ENCODE measurements around the gene AGTRAP. TPM values are rescaled to one million over a fixed set of nuclear protein-coding genes. Genes with fewer than 3 reads are reported as not detected.

The AGTRAP gene
- total and polyA plus RNA-seq, 9 of the 15 experiments (the other 6 are each of a cell fraction or from before 2014, with no cell fraction given) = 26.8 to 105 (median 57.5) TPM

GRCh38 chr1:11797525-11798216, 61.7 kb downstream of the AGTRAP start (continued):
- TF ChIP-seq NR4A1 (CRISPR knock-in tag; IDR thresholded peaks at IDR 0.05) (0 out of 2 replicates have a peak, but pooled peaks have one; percentile 65), NR4A1 (tag; IDR thresholded peaks at IDR 0.05) (peak; percentile 94; the same call in 1 of the 2 replicates), HCFC1 (IDR thresholded peaks at IDR 0.05; ENCODE audit: low read depth, low read length) (peak; percentile 33; the same call in 1 of the 2 replicates), RHOXF2B (CRISPR knock-in tag; conservative IDR thresholded peaks at IDR 0.05) (no peak), ATF6 (CRISPR knock-in tag; IDR thresholded peaks at IDR 0.05) (no peak), ID3 (CRISPR knock-in tag; IDR thresholded peaks at IDR 0.05) (peak; percentile 9; the same call in 1 of the 2 replicates), ID3 (tag; IDR thresholded peaks at IDR 0.05) (peak; percentile 94), DIDO1 (tag; IDR thresholded peaks at IDR 0.05; ENCODE audit: low read depth) (0 out of 2 replicates have a peak, but pooled peaks have one; percentile 57), MEF2D (tag; conservative IDR thresholded peaks at IDR 0.05; ENCODE audit: low read depth) (peak; percentile 88), PHB (CRISPR knock-in tag; IDR thresholded peaks at IDR 0.05) (no peak), SP1 (CRISPR knock-in tag; IDR thresholded peaks at IDR 0.05) (no peak), FIP1L1 (IDR thresholded peaks at IDR 0.05; ENCODE audit: low read depth, low read length, poor library complexity, severe bottlenecking) (no peak), ZNF23 (CRISPR knock-in tag; IDR thresholded peaks at IDR 0.05) (no peak; the same call in 1 of the 2 replicates), PRMT5 (CRISPR knock-in tag; IDR thresholded peaks at IDR 0.05) (no peak), SP2 (IDR thresholded peaks at IDR 0.05; ENCODE audit: extremely low read depth, low read depth, low read length, poor library complexity, severe bottlenecking) (no peak), SMARCA4 (IDR thresholded peaks at IDR 0.05) (peak; percentile 97), LARP7 (IDR thresholded peaks at IDR 0.05) (no peak), PML (IDR thresholded peaks at IDR 0.05; ENCODE audit: low read length) (peak; percentile 76)
- TF ChIP-seq, protein P1, sequence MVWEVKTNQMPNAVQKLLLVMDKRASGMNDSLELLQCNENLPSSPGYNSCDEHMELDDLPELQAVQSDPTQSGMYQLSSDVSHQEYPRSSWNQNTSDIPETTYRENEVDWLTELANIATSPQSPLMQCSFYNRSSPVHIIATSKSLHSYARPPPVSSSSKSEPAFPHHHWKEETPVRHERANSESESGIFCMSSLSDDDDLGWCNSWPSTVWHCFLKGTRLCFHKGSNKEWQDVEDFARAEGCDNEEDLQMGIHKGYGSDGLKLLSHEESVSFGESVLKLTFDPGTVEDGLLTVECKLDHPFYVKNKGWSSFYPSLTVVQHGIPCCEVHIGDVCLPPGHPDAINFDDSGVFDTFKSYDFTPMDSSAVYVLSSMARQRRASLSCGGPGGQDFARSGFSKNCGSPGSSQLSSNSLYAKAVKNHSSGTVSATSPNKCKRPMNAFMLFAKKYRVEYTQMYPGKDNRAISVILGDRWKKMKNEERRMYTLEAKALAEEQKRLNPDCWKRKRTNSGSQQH (CRISPR knock-in tag; IDR thresholded peaks at IDR 0.05) = no peak; the same call in 1 of the 2 replicates
- TF ChIP-seq, protein P2, sequence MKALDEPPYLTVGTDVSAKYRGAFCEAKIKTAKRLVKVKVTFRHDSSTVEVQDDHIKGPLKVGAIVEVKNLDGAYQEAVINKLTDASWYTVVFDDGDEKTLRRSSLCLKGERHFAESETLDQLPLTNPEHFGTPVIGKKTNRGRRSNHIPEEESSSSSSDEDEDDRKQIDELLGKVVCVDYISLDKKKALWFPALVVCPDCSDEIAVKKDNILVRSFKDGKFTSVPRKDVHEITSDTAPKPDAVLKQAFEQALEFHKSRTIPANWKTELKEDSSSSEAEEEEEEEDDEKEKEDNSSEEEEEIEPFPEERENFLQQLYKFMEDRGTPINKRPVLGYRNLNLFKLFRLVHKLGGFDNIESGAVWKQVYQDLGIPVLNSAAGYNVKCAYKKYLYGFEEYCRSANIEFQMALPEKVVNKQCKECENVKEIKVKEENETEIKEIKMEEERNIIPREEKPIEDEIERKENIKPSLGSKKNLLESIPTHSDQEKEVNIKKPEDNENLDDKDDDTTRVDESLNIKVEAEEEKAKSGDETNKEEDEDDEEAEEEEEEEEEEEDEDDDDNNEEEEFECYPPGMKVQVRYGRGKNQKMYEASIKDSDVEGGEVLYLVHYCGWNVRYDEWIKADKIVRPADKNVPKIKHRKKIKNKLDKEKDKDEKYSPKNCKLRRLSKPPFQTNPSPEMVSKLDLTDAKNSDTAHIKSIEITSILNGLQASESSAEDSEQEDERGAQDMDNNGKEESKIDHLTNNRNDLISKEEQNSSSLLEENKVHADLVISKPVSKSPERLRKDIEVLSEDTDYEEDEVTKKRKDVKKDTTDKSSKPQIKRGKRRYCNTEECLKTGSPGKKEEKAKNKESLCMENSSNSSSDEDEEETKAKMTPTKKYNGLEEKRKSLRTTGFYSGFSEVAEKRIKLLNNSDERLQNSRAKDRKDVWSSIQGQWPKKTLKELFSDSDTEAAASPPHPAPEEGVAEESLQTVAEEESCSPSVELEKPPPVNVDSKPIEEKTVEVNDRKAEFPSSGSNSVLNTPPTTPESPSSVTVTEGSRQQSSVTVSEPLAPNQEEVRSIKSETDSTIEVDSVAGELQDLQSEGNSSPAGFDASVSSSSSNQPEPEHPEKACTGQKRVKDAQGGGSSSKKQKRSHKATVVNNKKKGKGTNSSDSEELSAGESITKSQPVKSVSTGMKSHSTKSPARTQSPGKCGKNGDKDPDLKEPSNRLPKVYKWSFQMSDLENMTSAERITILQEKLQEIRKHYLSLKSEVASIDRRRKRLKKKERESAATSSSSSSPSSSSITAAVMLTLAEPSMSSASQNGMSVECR (CRISPR knock-in tag; IDR thresholded peaks at IDR 0.05) = no peak
